Effector CD8-positive, alpha-beta T cell (primary cell): ENCODE measurements around the gene ATP10A.

Experiments
- DNase-seq: peaks from one replicate; lab custom pipeline; 2025; lab: John Stamatoyannopoulos, UW
- total RNA-seq, 4 experiments: gene quantifications; one replicate each; lab custom pipeline; 2026; lab: John Stamatoyannopoulos, UW

The ATP10A gene, protein sequence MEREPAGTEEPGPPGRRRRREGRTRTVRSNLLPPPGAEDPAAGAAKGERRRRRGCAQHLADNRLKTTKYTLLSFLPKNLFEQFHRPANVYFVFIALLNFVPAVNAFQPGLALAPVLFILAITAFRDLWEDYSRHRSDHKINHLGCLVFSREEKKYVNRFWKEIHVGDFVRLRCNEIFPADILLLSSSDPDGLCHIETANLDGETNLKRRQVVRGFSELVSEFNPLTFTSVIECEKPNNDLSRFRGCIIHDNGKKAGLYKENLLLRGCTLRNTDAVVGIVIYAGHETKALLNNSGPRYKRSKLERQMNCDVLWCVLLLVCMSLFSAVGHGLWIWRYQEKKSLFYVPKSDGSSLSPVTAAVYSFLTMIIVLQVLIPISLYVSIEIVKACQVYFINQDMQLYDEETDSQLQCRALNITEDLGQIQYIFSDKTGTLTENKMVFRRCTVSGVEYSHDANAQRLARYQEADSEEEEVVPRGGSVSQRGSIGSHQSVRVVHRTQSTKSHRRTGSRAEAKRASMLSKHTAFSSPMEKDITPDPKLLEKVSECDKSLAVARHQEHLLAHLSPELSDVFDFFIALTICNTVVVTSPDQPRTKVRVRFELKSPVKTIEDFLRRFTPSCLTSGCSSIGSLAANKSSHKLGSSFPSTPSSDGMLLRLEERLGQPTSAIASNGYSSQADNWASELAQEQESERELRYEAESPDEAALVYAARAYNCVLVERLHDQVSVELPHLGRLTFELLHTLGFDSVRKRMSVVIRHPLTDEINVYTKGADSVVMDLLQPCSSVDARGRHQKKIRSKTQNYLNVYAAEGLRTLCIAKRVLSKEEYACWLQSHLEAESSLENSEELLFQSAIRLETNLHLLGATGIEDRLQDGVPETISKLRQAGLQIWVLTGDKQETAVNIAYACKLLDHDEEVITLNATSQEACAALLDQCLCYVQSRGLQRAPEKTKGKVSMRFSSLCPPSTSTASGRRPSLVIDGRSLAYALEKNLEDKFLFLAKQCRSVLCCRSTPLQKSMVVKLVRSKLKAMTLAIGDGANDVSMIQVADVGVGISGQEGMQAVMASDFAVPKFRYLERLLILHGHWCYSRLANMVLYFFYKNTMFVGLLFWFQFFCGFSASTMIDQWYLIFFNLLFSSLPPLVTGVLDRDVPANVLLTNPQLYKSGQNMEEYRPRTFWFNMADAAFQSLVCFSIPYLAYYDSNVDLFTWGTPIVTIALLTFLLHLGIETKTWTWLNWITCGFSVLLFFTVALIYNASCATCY (N-terminal part only)
- total RNA-seq, result 54.6 to 95.7 (median 74.4) reads per million in 4 experiments

- peak; percentile 19 for DNase-seq
Observed at GRCh38 chr15:25863111-25863967, at the start of gene ATP10A. Gene ATP10A (minus strand): TSS chr15:25863327. CDS start chr15:25863096, 231 bp downstream.

DNA sequence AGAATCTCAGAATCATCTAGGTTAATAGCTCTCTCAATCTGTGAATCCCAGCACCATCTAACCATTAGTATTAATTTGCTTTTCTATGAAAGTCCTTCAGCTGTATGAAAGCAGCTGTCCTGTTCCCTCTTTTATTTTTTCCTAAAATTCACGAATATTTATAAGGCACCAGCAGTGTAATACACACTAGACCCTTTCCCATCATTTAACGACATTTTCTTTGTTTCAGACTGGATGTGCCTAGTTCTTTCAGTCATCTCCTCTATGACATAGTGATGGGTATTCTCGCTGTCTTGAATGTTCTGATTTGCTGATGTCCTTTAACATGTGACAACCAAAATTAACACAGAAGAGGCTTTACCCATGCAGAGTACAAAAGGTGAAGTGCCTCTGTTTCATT is 48.9 kb upstream of the ATP10A start:
- DNase-seq, result no peak

- DNase-seq, result no peak
Observed at GRCh38 chr15:25910832-25911231, 47.7 kb upstream of the ATP10A start.

DNA sequence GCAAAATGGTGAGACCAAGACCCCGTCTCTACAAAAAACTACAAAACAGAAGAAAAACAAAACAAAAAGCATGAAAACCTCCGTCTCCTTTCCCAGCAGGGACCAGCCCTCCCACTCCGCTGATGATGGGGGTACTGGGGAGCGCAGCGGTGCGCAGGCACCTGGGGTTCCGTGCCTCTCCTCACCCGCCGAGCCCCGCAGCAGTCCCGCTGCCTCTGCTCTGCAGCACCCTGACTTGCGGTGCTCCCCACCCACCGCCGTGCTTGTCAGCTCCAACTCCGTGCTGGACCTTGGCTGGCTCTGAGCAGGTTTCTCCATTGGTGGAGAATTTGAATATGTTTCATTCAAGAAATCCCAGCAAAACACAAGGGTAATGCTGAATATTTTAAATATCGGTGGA is 46.7 kb upstream of the ATP10A start:
- DNase-seq, result no peak

DNA sequence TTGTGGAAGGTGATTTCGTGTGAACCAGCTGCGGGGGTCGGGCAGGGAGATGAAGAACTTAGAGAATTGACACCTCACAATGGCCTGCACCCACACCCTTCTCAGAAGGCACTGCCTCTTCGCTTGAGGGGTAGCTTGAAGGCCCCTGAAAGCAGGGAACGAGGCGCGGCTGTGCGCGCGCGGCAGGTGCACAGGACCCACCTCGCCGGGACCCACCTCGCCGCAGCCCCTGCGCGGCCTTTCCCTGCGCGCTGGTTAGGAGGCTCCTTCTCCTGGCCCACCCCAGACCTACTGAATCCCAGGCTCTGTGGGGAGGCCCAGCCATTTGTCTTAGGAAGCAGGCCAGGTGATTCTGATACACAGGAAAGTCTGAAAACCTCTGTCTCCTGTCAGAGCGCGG is 46.2 kb upstream of the ATP10A start:
- no peak for DNase-seq

DNA sequence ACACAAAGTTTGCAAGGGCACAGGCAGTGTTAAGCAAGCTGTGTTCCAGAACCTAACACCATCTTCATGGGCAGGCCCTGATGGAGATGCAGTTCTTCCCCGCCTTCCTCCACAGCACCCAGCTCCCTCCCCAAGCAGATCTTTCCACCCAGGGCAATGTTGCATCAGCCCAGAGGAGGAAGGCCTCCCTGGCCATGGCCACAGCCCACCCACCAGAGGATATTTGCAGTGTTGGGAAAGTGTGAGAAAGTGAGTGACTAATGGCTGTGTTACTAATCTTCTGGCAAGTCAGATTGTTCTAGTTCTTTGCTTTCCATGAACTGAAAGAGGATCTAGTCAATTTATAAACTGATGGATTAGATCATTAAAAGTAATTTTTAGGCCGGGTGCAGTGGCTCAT is 42.0 kb upstream of the ATP10A start:
- no peak for DNase-seq

DNA sequence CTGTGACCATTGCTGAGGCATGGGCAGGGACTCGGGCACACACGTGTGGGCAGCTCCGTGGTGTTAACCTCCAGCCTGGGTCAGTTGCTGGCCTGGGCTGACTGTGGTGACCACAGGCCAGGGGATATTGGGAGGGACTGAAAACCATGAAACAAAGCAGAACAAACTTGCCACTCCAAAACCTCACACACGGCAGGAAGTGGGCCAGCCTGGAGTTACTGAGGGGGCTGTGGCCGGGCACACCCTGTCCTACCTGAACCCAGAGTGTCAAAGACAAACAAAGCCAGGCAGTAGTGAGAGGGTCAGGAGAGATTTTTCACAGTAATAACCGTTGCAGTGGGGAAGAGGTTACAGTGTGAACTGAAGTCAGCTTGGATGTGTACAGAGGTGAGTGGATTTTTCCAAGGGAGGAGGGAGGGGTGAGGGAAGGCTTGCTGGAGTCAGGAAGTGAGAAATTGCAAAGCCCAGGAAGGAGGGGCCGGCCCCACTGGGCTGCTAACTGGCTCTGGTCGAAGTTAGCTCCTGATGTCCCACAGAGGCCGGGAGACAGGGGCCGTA is 40.0 kb upstream of the ATP10A start:
- no peak for DNase-seq

- DNase-seq, result no peak
Observed at GRCh38 chr15:25901811-25902605, 38.9 kb upstream of the ATP10A start.

- DNase-seq, result no peak
Observed at GRCh38 chr15:25900901-25901300, 37.8 kb upstream of the ATP10A start.

DNA sequence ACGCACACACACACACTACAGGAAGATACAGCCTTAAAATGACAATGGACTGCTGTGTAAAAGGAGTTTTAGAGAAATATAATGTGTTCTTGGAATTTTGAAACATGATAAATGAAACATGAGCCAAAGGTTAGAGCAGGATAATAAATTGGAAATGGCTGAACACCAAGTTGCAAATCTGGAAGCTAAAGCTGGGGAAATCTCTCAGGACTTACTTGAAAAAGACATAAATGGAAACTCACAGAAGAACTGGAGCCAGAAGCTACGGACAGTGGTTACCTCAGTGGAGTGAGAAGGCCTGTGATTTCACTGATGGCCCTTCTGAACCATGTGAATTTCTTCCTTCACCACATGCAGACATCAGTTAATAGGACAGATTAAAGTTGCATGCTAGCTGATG is 37.3 kb upstream of the ATP10A start:
- no peak for DNase-seq

GRCh38 chr15:25899870-25900269 is 36.7 kb upstream of the ATP10A start:
- no peak for DNase-seq

GRCh38 chr15:25897658-25898057 is 34.5 kb upstream of the ATP10A start:
- DNase-seq, result no peak

- no peak for DNase-seq
Observed at GRCh38 chr15:25894371-25894902, 31.3 kb upstream of the ATP10A start.

DNA sequence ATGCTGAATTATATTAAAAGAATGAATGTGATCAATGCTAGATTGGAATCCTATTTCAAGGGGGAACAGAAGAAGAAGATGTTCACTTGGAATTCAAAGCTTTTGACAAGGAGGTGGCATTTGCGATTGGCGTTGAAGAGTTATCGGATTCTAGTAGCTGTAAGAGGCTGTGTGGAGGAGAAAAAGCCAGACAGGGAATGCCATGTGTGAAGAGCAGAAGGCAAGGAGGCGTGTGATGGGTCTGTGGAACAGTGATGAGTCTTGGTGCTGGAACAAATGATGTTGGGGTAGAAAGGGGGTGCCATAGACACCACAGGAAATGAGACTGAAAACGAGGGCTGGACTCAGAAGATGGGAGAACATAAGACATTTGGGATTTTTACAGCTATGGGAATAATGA is 30.5 kb upstream of the ATP10A start:
- DNase-seq, result no peak

GRCh38 chr15:25892126-25892525 is 29.0 kb upstream of the ATP10A start:
- no peak for DNase-seq

DNA sequence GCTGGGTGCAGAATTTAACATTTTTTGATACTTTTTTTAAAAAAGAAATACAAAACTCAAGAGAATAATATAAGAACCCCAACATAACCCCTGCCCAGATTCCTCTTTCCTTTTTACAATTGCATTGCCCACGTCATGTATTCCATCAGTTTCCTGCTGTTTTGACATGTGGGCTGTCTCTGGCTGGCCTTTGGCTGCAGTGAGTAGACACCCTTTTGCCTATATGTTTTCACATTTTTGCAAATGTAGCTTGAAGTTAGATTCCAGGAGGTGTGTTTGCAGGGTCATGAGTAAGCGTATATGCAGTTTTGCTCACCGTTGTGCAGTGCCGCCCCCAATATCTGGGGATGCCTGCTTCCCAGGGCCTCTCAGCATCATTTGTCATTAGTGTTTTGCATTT is 28.0 kb upstream of the ATP10A start:
- no peak for DNase-seq

- DNase-seq, result no peak
Observed at GRCh38 chr15:25890529-25890928, 27.4 kb upstream of the ATP10A start.

DNA sequence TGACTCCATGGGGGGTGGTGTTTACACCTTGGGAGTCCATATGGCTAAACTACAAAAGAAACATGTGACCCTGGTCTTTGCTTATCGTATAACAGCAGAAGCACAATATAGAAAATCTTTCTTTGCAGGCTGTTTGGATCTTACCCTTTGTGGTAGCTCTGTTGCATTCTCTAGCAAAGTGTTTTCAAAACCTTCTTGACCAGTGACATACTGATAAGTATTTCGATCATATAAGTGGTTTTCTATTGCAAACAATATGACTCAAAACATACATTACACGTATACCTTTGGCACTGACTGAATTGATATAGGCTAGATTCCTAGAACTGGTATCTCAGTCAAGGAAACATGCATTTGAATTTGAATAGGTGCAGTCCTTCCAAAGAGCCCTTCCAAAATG is 24.7 kb upstream of the ATP10A start:
- no peak for DNase-seq

DNA sequence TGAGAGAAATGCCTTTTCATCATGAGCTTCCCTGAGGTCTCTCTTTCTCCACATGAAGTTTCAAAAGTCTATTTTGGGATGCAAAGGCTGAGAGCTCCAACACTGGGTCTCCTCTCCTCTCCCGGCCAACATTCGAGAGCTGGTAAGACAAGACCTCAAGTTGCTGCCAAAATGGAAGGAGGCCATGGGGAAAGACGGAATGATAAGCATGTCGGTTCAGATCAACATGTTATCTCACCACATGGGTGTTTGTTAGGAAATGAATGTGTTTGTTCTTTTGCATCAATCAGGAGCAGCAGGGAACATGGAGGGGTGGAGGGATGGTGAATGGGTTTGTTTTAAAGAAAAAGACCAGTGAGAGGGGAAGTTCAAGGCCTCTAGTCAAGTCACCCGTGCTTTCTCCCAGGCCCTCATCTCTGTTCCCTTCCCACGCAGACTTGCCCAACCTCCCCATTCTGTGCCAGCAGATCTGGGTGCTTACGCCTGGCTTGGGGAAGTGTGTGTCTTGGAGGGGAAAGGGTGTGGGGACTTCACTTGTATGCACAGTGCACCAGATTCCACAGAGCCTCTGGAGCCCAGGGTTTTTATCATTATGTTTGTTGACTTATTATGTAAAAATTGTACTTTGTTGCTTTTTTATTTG is 23.5 kb upstream of the ATP10A start:
- DNase-seq, result no peak
